Activated naive CD4-positive, alpha-beta T cell treated with anti-CD3 and anti-CD28 coated beads for 36 hours (primary cell): ENCODE data around the gene PTH2. TPM values are rescaled to one million over a fixed set of nuclear protein-coding genes. Genes with fewer than 3 reads are reported as not detected.

Experiments
- CTCF ChIA-PET: fragments of 350-600 bp; sonication (Branson Sonifier 250); formaldehyde crosslinking; loops from one replicate; lab custom pipeline; 2021; ENCODE audit warnings: antibody characterized with exemption; lab: Charles Lee
- DNase-seq: peaks from one replicate; pipeline ENCODE4 v3.0.0-alpha.2; 2020
- H3K27ac Mint-ChIP-seq: one replicate; pipeline ENCODE4 v1.8.0; 2021; ENCODE audit warnings: mild to moderate bottlenecking, mixed read lengths
- H3K27me3 Mint-ChIP-seq: one replicate; pipeline ENCODE4 v1.8.0; 2021; ENCODE audit warnings: low read depth, mixed read lengths
- H3K36me3 Mint-ChIP-seq: one replicate; pipeline ENCODE4 v1.8.0; 2021; ENCODE audit warnings: low read depth, mixed read lengths
- H3K4me1 Mint-ChIP-seq: one replicate; pipeline ENCODE4 v1.8.0; 2021; ENCODE audit warnings: low read depth, mixed read lengths
- H3K4me3 Mint-ChIP-seq: one replicate; pipeline ENCODE4 v1.8.0; 2021; ENCODE audit warnings: mild to moderate bottlenecking, moderate library complexity, mixed read lengths
- H3K9me3 Mint-ChIP-seq: one replicate; pipeline ENCODE4 v1.8.0; 2021; ENCODE audit warnings: mixed read lengths
- intact Hi-C: fragments of 100-400 bp; cut with micrococcal nuclease; formaldehyde crosslinking; loops from one replicate; pipeline ENCODE4 v1.15.1; 2023
- total RNA-seq, 2 experiments: library from RNA; stranded (reverse); gene quantifications; one replicate each; pipeline ENCODE4 v1.2.3, GENCODE V29; 2021

Gene PTH2
- total RNA-seq, 2 experiments from 2014 or later, result not detected

- no peak for DNase-seq
- intact Hi-C loops, result no loop called here
Observed at GRCh38 chr19:49427339-49427738, 4.1 kb upstream of the PTH2 start.

GRCh38 chr19:49425922-49426592 is 2.8 kb upstream of the PTH2 start:
- DNase-seq, result peak; percentile 40
- Mint-ChIP-seq H3K27me3 (peaks cover 87% of the 10 kb centered on the region), H3K4me1 (peaks cover 59% of the 10 kb centered on the region), H3K27ac (no peak overlapping the region), H3K36me3 (no peaks in the 10 kb centered on the region), H3K9me3 (no peaks in the 10 kb centered on the region), H3K4me3 (no peak overlapping the region)
- CTCF ChIA-PET, result interaction anchor here (1.3 to 1.7 kb wide), 2 partner anchors 9 to 35 kb away, joined by 3 read pairs; no protein-coding TSS in a partner anchor
- intact Hi-C loops, result no loop called here

More at GRCh38 chr19:49427339-49427738, 4.1 kb upstream of the PTH2 start:
- H3K4me3 Mint-ChIP-seq, result no peak overlapping the region
- H3K27me3 Mint-ChIP-seq, result peaks cover 86% of the 10 kb centered on the region
- no peak overlapping the region for H3K27ac Mint-ChIP-seq
- peaks cover 55% of the 10 kb centered on the region for H3K4me1 Mint-ChIP-seq
- H3K36me3 Mint-ChIP-seq, result no peaks in the 10 kb centered on the region
- no peaks in the 10 kb centered on the region for H3K9me3 Mint-ChIP-seq
- CTCF ChIA-PET, result no interaction called here

- DNase-seq, result no peak
- peaks cover 88% of the 10 kb centered on the region for H3K27me3 Mint-ChIP-seq
- H3K9me3 Mint-ChIP-seq, result no peaks in the 10 kb centered on the region
- peaks cover 56% of the 10 kb centered on the region for H3K4me1 Mint-ChIP-seq
- H3K4me3 Mint-ChIP-seq, result no peak within 1 kb of the TSS
- H3K27ac Mint-ChIP-seq, result no peak within 1 kb of the TSS
- CTCF ChIA-PET, result interaction anchor here (1.7 kb wide), 1 partner anchor 34 kb away, joined by 3 read pairs; no protein-coding TSS in a partner anchor
- intact Hi-C loops, result no loop called here
- H3K36me3 Mint-ChIP-seq, result no peaks in the 10 kb centered on the region
Observed at GRCh38 chr19:49425178-49425577, 1.9 kb upstream of the PTH2 start, which contains the start of gene GFY. GFY (plus strand) TSS chr19:49425388; CDS start chr19:49426431, 1,043 bp downstream.

GRCh38 chr19:49423985-49424303 is 703 bp upstream of the PTH2 start:
- Mint-ChIP-seq H3K9me3 (no peaks in the 10 kb centered on the region), H3K27me3 (peaks cover 83% of the 10 kb centered on the region), H3K36me3 (no peaks in the 10 kb centered on the region), H3K4me1 (peaks cover 53% of the 10 kb centered on the region), H3K27ac (no peak overlapping the region), H3K4me3 (peak overlapping the region; percentile 8)
- peak; percentile 27 for DNase-seq
- CTCF ChIA-PET, result interaction anchor here (0.6 to 1.0 kb wide), 2 partner anchors 11 to 50 kb away, joined by 3 read pairs; partner anchors contain the start of gene FLT3LG
- intact Hi-C loops, result loop anchor here (2.0 kb wide), 1 partner anchor 31 kb away; no protein-coding TSS in a partner anchor

- CTCF ChIA-PET, result interaction anchor here (1.0 to 2.5 kb wide), 3 partner anchors 12 to 48 kb away, joined by 3 to 15 read pairs (median 6); no protein-coding TSS in a partner anchor
- Mint-ChIP-seq H3K4me3 (peak overlapping the region; percentile 65), H3K9me3 (no peaks in the 10 kb centered on the region), H3K27me3 (peaks cover 70% of the 10 kb centered on the region), H3K36me3 (no peaks in the 10 kb centered on the region), H3K27ac (no peak overlapping the region), H3K4me1 (peaks cover 41% of the 10 kb centered on the region)
- peak; percentile 74 for DNase-seq
- intact Hi-C loops, result loop anchor here (1.0 to 2.0 kb wide), 2 partner anchors 30 to 168 kb away; no protein-coding TSS in a partner anchor
Observed at GRCh38 chr19:49422407-49423070, 702 bp downstream of the PTH2 start.

GRCh38 chr19:49421878-49422202 is 1.4 kb downstream of the PTH2 start:
- Mint-ChIP-seq H3K9me3 (no peaks in the 10 kb centered on the region), H3K27me3 (peaks cover 64% of the 10 kb centered on the region), H3K27ac (no peak overlapping the region), H3K4me1 (peaks cover 36% of the 10 kb centered on the region), H3K4me3 (peak overlapping the region; percentile 0), H3K36me3 (no peaks in the 10 kb centered on the region)
- CTCF ChIA-PET, result interaction anchor here (1.0 to 2.5 kb wide), 2 partner anchors 12 to 31 kb away, joined by 3 to 15 read pairs; no protein-coding TSS in a partner anchor
- intact Hi-C loops, result loop anchor here (1.0 to 2.0 kb wide), 2 partner anchors 29 to 168 kb away; no protein-coding TSS in a partner anchor
- DNase-seq, result no peak

- peak overlapping the region; percentile 31 for H3K4me3 Mint-ChIP-seq
- intact Hi-C loops, result no loop called here
- H3K27ac Mint-ChIP-seq, result no peak overlapping the region
Observed at GRCh38 chr19:49421039-49421877, 2.0 kb downstream of the PTH2 start.

GRCh38 chr19:49420227-49420626 is 3.0 kb downstream of the PTH2 start:
- no peaks in the 10 kb centered on the region for H3K9me3 Mint-ChIP-seq
- H3K27me3 Mint-ChIP-seq, result peaks cover 48% of the 10 kb centered on the region
- no peak overlapping the region for H3K4me3 Mint-ChIP-seq
- DNase-seq, result no peak
- H3K4me1 Mint-ChIP-seq, result peaks cover 27% of the 10 kb centered on the region
- no peak overlapping the region for H3K27ac Mint-ChIP-seq
- CTCF ChIA-PET, result interaction anchor here (1.0 to 2.5 kb wide), 3 partner anchors 10 to 50 kb away, joined by 3 to 15 read pairs (median 6); no protein-coding TSS in a partner anchor
- intact Hi-C loops, result no loop called here
- H3K36me3 Mint-ChIP-seq, result no peaks in the 10 kb centered on the region

More at GRCh38 chr19:49421039-49421877, 2.0 kb downstream of the PTH2 start:
- peak; percentile 60 for DNase-seq
- no peaks in the 10 kb centered on the region for H3K9me3 Mint-ChIP-seq
- H3K27me3 Mint-ChIP-seq, result peaks cover 58% of the 10 kb centered on the region
- CTCF ChIA-PET, result interaction anchor here (1.0 to 2.5 kb wide), 3 partner anchors 11 to 49 kb away, joined by 3 to 15 read pairs (median 6); no protein-coding TSS in a partner anchor
- no peaks in the 10 kb centered on the region for H3K36me3 Mint-ChIP-seq
- H3K4me1 Mint-ChIP-seq, result peaks cover 33% of the 10 kb centered on the region

GRCh38 chr19:49419173-49419572 is 4.1 kb downstream of the PTH2 start:
- H3K4me3 Mint-ChIP-seq, result no peak overlapping the region
- intact Hi-C loops, result no loop called here

GRCh38 chr19:49418511-49418910 is 4.7 kb downstream of the PTH2 start:
- Mint-ChIP-seq H3K36me3 (no peaks in the 10 kb centered on the region), H3K9me3 (no peaks in the 10 kb centered on the region), H3K4me1 (peaks cover 21% of the 10 kb centered on the region), H3K4me3 (no peak overlapping the region), H3K27me3 (peaks cover 33% of the 10 kb centered on the region), H3K27ac (no peak overlapping the region)
- intact Hi-C loops, result no loop called here
- no peak for DNase-seq
- CTCF ChIA-PET, result interaction anchor here (1.2 to 1.6 kb wide), 2 partner anchors 12 to 54 kb away, joined by 4 read pairs; no protein-coding TSS in a partner anchor

More at GRCh38 chr19:49419173-49419572, 4.1 kb downstream of the PTH2 start:
- Mint-ChIP-seq H3K36me3 (no peaks in the 10 kb centered on the region), H3K27ac (no peak overlapping the region), H3K27me3 (peaks cover 39% of the 10 kb centered on the region), H3K9me3 (no peaks in the 10 kb centered on the region), H3K4me1 (peaks cover 27% of the 10 kb centered on the region)
- CTCF ChIA-PET, result interaction anchor here (1.2 to 2.4 kb wide), 3 partner anchors 13 to 54 kb away, joined by 4 to 6 read pairs (median 4); no protein-coding TSS in a partner anchor
- no peak for DNase-seq

- Mint-ChIP-seq H3K36me3 (no peaks in the 10 kb centered on the region), H3K27ac (no peak overlapping the region), H3K4me1 (peaks cover 19% of the 10 kb centered on the region), H3K4me3 (no peak overlapping the region), H3K27me3 (peaks cover 23% of the 10 kb centered on the region), H3K9me3 (no peaks in the 10 kb centered on the region)
- intact Hi-C loops, result no loop called here
- CTCF ChIA-PET, result interaction anchor here (1.0 to 1.2 kb wide), 2 partner anchors 23 to 116 kb away, joined by 3 read pairs; no protein-coding TSS in a partner anchor
- DNase-seq, result no peak
Observed at GRCh38 chr19:49417088-49417487, 6.2 kb downstream of the PTH2 start.
